AG04449 (cell line): Measurements from ENCODE around the gene FGF14.

Source experiments
- CTCF ChIA-PET: fragments of 350-600 bp; formaldehyde crosslinking; extraction: SDS; loops from one replicate; lab custom pipeline; 2021; ENCODE audit warnings: antibody characterized with exemption; lab: Yijun Ruan, JAX
- POLR2A ChIA-PET: fragments of 400-600, 350-600 bp; formaldehyde crosslinking; extraction: SDS; loops from one replicate; lab custom pipeline; 2020; ENCODE audit warnings: antibody characterized with exemption, inconsistent platforms; lab: Yijun Ruan, JAX
- DNase-seq: peaks from one replicate; pipeline ENCODE4 v3.0.0-alpha.2; 2010; ENCODE audit warnings: low read depth, low spot score
- H3K4me3 ChIP-seq: 2 replicates; pipeline ENCODE4 v1.5.1; 2011; ENCODE audit warnings: low read depth, mild to moderate bottlenecking, control low read depth, low read length
- TF ChIP-seq, protein P1 (sequence below): IDR thresholded peaks from one replicate; pipeline ENCODE4 v1.5.1; 2011; ENCODE audit warnings: mild to moderate bottlenecking, moderate library complexity, low read length, control low read depth, inconsistent platforms; ENCODE audit not compliant: insufficient read depth; ENCODE audit errors: missing control alignments

The FGF14 gene

DNA sequence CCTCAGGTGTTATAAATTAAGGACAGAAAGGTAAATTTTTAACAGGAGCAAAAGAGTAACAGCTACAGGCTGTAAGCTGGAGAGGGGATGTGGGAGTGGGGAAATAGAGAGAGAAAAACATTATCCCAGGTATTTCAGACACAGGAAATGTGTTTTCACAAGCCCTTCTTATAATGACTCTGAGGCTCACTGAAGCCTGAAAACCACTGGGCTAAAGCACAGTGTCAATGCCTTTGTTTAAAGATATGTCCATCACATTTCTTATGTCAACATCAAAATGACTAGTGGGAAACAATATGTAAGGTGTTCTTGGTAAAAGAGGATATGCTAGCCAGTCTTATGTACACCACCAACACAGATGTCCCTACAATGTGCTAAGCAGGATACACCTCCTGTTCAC is 365.9 kb downstream of the FGF14 start:
- DNase-seq = no peak
- ChIA-PET CTCF (no interaction called here), POLR2A (no interaction called here)
- no peak overlapping the region for H3K4me3 ChIP-seq
- TF ChIP-seq, protein P1, sequence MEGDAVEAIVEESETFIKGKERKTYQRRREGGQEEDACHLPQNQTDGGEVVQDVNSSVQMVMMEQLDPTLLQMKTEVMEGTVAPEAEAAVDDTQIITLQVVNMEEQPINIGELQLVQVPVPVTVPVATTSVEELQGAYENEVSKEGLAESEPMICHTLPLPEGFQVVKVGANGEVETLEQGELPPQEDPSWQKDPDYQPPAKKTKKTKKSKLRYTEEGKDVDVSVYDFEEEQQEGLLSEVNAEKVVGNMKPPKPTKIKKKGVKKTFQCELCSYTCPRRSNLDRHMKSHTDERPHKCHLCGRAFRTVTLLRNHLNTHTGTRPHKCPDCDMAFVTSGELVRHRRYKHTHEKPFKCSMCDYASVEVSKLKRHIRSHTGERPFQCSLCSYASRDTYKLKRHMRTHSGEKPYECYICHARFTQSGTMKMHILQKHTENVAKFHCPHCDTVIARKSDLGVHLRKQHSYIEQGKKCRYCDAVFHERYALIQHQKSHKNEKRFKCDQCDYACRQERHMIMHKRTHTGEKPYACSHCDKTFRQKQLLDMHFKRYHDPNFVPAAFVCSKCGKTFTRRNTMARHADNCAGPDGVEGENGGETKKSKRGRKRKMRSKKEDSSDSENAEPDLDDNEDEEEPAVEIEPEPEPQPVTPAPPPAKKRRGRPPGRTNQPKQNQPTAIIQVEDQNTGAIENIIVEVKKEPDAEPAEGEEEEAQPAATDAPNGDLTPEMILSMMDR = no peak

DNA sequence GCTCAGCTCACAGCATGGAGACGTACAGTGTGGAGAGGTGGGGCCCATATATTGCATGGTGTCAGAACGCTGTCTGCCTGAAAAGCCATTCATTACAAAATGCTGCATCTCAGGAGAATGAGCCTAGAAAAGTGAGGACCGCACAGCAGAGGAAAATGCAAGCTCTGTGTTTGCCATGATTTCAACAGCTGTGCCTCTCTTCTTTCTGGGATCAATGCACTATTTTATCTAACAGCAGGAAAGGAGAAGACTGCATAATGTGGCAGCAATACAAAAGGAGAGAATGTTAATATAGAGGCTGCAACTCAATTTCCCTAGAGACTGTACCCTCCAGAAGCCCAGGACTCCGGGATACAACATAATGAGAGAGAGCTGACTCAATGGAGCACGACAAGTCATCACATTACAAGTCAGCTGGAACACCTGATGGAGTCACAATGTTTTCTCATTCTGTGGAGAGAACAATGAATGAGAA is 368.0 kb downstream of the FGF14 start:
- no peak for DNase-seq
- TF ChIP-seq, protein P1 = no peak
- ChIA-PET CTCF (no interaction called here), POLR2A (no interaction called here)
- H3K4me3 ChIP-seq = no peak overlapping the region

DNA sequence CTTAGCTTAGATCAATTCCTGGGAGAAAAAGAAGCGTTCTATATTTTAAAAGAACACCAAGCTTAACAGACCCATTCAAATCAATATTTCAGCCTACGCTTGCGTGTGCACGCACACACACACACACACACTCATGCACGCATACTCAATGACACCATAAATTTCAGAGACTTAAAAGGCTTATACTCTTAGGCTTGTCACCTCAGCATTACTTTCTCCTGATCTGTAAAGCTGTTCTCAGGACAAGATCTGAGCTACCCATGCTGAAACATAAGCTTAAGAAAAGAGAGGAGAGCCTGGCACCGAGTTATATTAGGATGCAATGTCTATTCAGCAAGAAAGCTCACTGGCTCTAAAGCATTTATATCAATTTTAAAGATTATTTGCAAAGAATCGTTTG is 368.5 kb downstream of the FGF14 start:
- CTCF ChIA-PET = no interaction called here
- POLR2A ChIA-PET = no interaction called here
- H3K4me3 ChIP-seq = no peak overlapping the region
- TF ChIP-seq, protein P1 = no peak
- no peak for DNase-seq

DNA sequence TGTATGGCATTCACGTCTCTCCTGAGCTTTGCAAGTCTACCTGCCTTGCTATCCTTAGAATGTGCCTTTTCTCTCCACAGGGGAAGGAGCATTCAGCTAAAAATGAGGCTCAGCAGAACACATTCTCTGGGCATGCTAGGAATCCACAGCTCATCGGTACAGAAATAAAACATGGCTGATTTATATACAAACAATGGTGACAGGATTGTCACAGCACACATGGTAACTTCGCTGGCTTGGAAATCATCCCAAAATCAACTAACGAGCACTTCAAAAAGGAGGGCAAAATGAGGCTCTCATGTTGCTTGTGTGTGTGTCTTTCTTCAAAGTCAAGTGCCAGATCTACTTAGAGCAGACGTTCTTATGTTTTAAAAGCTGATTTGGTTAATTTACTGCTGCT is 373.0 kb downstream of the FGF14 start:
- ChIA-PET CTCF (no interaction called here), POLR2A (no interaction called here)
- no peak for DNase-seq
- TF ChIP-seq, protein P1 = no peak
- H3K4me3 ChIP-seq = no peak overlapping the region

DNA sequence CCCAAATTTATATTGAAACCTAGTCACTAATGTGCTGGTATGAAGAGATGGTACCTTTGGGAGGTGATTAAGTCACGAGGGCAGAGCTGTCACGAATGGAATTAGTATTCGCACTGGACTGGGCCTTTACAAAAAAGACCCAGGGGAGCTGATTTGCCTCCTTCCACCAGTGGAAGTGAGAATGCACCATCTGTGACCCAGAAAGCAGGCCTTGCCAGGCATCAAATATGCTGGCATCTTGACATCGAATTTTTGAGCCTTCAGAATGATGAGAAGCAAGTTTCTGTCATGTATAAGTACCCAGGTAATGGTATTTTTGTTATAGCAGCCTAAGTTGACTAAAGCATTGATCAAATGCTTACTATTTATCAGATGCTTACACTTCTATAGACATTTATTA is 373.6 kb downstream of the FGF14 start:
- no peak for DNase-seq
- TF ChIP-seq, protein P1 = no peak
- POLR2A ChIA-PET = no interaction called here
- CTCF ChIA-PET = no interaction called here
- H3K4me3 ChIP-seq = no peak overlapping the region

DNA sequence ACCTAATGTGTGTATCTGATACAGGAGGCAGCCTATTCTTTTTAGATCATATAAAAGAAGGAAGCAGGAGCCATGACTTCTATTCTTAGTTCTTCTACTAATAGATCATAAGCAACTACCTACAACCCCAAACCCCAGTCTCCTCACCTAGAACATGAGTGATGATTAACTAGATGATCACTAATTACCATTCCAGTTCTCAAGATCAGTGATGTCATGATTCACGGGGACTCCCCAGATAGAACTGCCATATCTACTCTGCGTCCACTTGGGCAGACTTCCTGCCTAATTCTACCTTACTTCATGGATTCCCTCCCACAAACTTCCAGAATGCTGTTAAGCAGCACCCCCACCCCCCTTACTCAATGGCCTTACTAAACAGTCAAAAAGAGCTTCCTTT is 380.1 kb downstream of the FGF14 start:
- TF ChIP-seq, protein P1 = no peak
- ChIA-PET CTCF (no interaction called here), POLR2A (no interaction called here)

More for the DNA sequence above, 380.1 kb downstream of the FGF14 start:
- no peak overlapping the region for H3K4me3 ChIP-seq
- DNase-seq = no peak
